ENCODE data around the gene CLCN3.

- TF ChIP-seq CTCF (IDR thresholded peaks at IDR 0.05) (no peak), POLR2A (IDR thresholded peaks at IDR 0.05) (no peak)
Observed at GRCh38 chr4:169611157-169611556, 9.2 kb upstream of the CLCN3 start.
